HG03469 (cell line): ENCODE results near the gene TMEM179.

Experiments used
- ATAC-seq: cut with Tn5 transposase; IDR thresholded peaks from one replicate; pipeline ENCODE4 v1.9.1; 2021; ENCODE audit warnings: mild to moderate bottlenecking, moderate library complexity, moderate number of reproducible peaks; ENCODE audit not compliant: unreplicated experiment

Gene TMEM179

GRCh38 chr14:104547310-104547997 lies 57.1 kb downstream of the TMEM179 start:
- ATAC-seq: no peak

GRCh38 chr14:104546591-104547309 lies 57.8 kb downstream of the TMEM179 start:
- ATAC-seq: no peak

- ATAC-seq: no peak
These were observed 58.5 kb downstream of the TMEM179 start for GRCh38 chr14:104545942-104546501.

GRCh38 chr14:104545151-104545941 lies 59.2 kb downstream of the TMEM179 start:
- no peak for ATAC-seq

GRCh38 chr14:104544362-104544961 lies 60.1 kb downstream of the TMEM179 start:
- ATAC-seq: no peak

- no peak for ATAC-seq
These were observed 61.4 kb downstream of the TMEM179 start for GRCh38 chr14:104542871-104543830.

GRCh38 chr14:104541905-104542465 lies 62.6 kb downstream of the TMEM179 start:
- no peak for ATAC-seq
